Measurements from ENCODE around the gene SIN3B. TPM values are rescaled to one million over a fixed set of nuclear protein-coding genes. Genes with fewer than 3 reads are reported as not detected.

The SIN3B gene
- total and polyA plus RNA-seq, 9 of the 15 experiments (the other 6 are each of a cell fraction or from before 2014, with no cell fraction given) = 0.51 to 34.2 (median 14.3) TPM

- intact Hi-C loops (cut with micrococcal nuclease) = no loop called here
- no TSS peak for BruUV-seq (replicated peaks)
- Histone ChIP-seq H3K4me2 (ENCODE audit: insufficient read depth, low read length) (no peak overlapping the region), H3K9me3 (replicated peaks; ENCODE audit: control insufficient read depth, insufficient read depth, low read depth, low read length) (peaks cover 13% of the 10 kb centered on the region), H3K9me1 (ENCODE audit: control insufficient read depth, insufficient read depth, low read length) (no peaks in the 10 kb centered on the region), H3K4me3 (no peak overlapping the region), H3K4me1 (replicated peaks in 1 of 2; ENCODE audit: control insufficient read depth in 2 of 2, insufficient read depth in 2 of 2, low read length in 2 of 2) (peaks cover 0 to 12% of the 10 kb centered on the region in 2 experiments; a peak in 2 of 5 replicates), H3K9ac (ENCODE audit: insufficient read depth in 1 of 2, low read depth in 2 of 2, low read length in 2 of 2) (no peak overlapping the region), H3K79me2 (ENCODE audit: control insufficient read depth, insufficient read depth, low read length) (peaks cover 15% of the 10 kb centered on the region; the same call in 2 of the 3 replicates), H2AFZ (ENCODE audit: low read depth, low read length) (no peak overlapping the region), H3K27me3 (ENCODE audit: control insufficient read depth in 2 of 2, insufficient read depth in 2 of 2, low read length in 2 of 2) (no peaks in the 10 kb centered on the region), H3K27ac (ENCODE audit: extremely low read depth, low read depth, low read length) (no peak overlapping the region), H3K36me3 (ENCODE audit: control insufficient read depth, insufficient read depth, low read length) (peaks cover 58% of the 10 kb centered on the region; the same call in 2 of the 3 replicates), H4K20me1 (replicated peaks; ENCODE audit: control insufficient read depth, insufficient read depth, low read length) (no peaks in the 10 kb centered on the region)
- TF ChIP-seq REST (IDR thresholded peaks at IDR 0.05; ENCODE audit: borderline replicate concordance) = no peak
- no peak for TF ChIP-seq REST (CRISPR knock-in tag; IDR thresholded peaks at IDR 0.05; ENCODE audit: low read depth)
- TF ChIP-seq MYC (IDR thresholded peaks at IDR 0.05; ENCODE audit: low read depth, low read length) = no peak
- TF ChIP-seq MYC (CRISPR knock-in tag; IDR thresholded peaks at IDR 0.05; ENCODE audit: borderline replicate concordance, low read depth) = no peak
- no peak for TF ChIP-seq FUS (optimal IDR thresholded peaks at IDR 0.05; ENCODE audit: low read depth, low read length)
- TF ChIP-seq HBP1 (CRISPR knock-in tag; IDR thresholded peaks at IDR 0.05) = no peak
- no peak for TF ChIP-seq ZNF143 (CRISPR knock-in tag; IDR thresholded peaks at IDR 0.05)
- no peak for TF ChIP-seq ZBTB9 (CRISPR knock-in tag; IDR thresholded peaks at IDR 0.05)
- 91% methylated on average over 8 of the region's 11 CpGs for WGBS (ENCODE audit: insufficient coverage, low coverage, missing lambda C conversion rate)
- no peak for FAIRE-seq
- in situ Hi-C loops (cut with MboI) = no loop called here
- no peak for DNase-seq (ENCODE audit: extremely low read depth in 1 of 4, low spot score in 3 of 4)
- CTCF ChIA-PET (ENCODE audit: low intra/inter-chr PET ratio) = no interaction called here
- ATAC-seq = no peak
- POLR2A ChIA-PET = interaction anchor here (0.6 to 0.8 kb wide), 2 partner anchors 11 to 57 kb away, joined by 3 to 4 read pairs; partner anchors contain the start of gene F2RL3
Observed at GRCh38 chr19:16877581-16877980, 48.4 kb downstream of the SIN3B start.
